HG02970 (cell line): ENCODE results near the gene UBE2Q1.
"Not testable (repeated sequence)": the region's sequence is repeated elsewhere in the genome, so short reads cannot be mapped to it uniquely, and the experiment has no call there.

Experiments used
- ATAC-seq: cut with Tn5 transposase; IDR thresholded peaks from one replicate; pipeline ENCODE4 v1.9.1; 2021; ENCODE audit warnings: mild to moderate bottlenecking, moderate library complexity, moderate number of reproducible peaks; ENCODE audit not compliant: unreplicated experiment, low FRiP score

UBE2Q1 gene

GRCh38 chr1:154553056-154554030 is 5.1 kb downstream of the UBE2Q1 start:
- no peak for ATAC-seq

- ATAC-seq: no peak
Measured at GRCh38 chr1:154552036-154552435, 6.4 kb downstream of the UBE2Q1 start.

- no peak for ATAC-seq
Measured at GRCh38 chr1:154551474-154551873, 7.0 kb downstream of the UBE2Q1 start.

- ATAC-seq: no peak
Measured at GRCh38 chr1:154550657-154551056, 7.8 kb downstream of the UBE2Q1 start.

GRCh38 chr1:154550070-154550469 is 8.4 kb downstream of the UBE2Q1 start:
- ATAC-seq: no peak

- ATAC-seq: no peak
Measured at GRCh38 chr1:154549202-154549770, 9.2 kb downstream of the UBE2Q1 start.

GRCh38 chr1:154548028-154548427 is 10.4 kb downstream of the UBE2Q1 start:
- ATAC-seq: no peak

GRCh38 chr1:154547105-154547732 is 11.2 kb downstream of the UBE2Q1 start:
- no peak for ATAC-seq

- ATAC-seq: no peak
Measured at GRCh38 chr1:154546264-154547063, 12.0 kb downstream of the UBE2Q1 start.

GRCh38 chr1:154541231-154541630 is 17.2 kb downstream of the UBE2Q1 start:
- ATAC-seq: no peak

- no peak for ATAC-seq
Measured at GRCh38 chr1:154539486-154540483, 18.7 kb downstream of the UBE2Q1 start.

GRCh38 chr1:154536570-154536969 is 21.9 kb downstream of the UBE2Q1 start:
- no peak for ATAC-seq

- no peak for ATAC-seq
Measured at GRCh38 chr1:154533952-154534844, 24.3 kb downstream of the UBE2Q1 start.

GRCh38 chr1:154531950-154532349 is 26.5 kb downstream of the UBE2Q1 start:
- not testable (repeated sequence) for ATAC-seq

- no peak for ATAC-seq
Measured at GRCh38 chr1:154529308-154529707, 29.2 kb downstream of the UBE2Q1 start.

GRCh38 chr1:154527192-154527591 is 31.3 kb downstream of the UBE2Q1 start:
- ATAC-seq: no peak

- ATAC-seq: no peak
Measured at GRCh38 chr1:154524881-154525280, 33.6 kb downstream of the UBE2Q1 start.

GRCh38 chr1:154521695-154522094 is 36.8 kb downstream of the UBE2Q1 start:
- ATAC-seq: no peak
